HepG2 (cell line): ENCODE measurements around the gene PGR.

Experiments
- POLR2A ChIP-seq, 2 experiments: IDR thresholded peaks; 2 replicates each; pipeline ENCODE4 v1.6.1; 2011; ENCODE audit warnings: low read depth in 2 of 2, low read length in 2 of 2, mild to moderate bottlenecking in 1 of 2, moderate library complexity in 1 of 2; ENCODE audit not compliant: insufficient read depth in 1 of 2
- SMYD3 ChIP-seq: sonication (generic); formaldehyde crosslinking; IDR thresholded peaks from 2 replicates; pipeline ENCODE4 v1.8.1; 2023; ENCODE audit warnings: mild to moderate bottlenecking, missing genetic modification reagents
- SSRP1 ChIP-seq: IDR thresholded peaks from 2 replicates; pipeline ENCODE4 v1.6.1; 2016; ENCODE audit warnings: control low read depth
- ZSCAN29 ChIP-seq: sonication (generic); formaldehyde crosslinking; conservative IDR thresholded peaks from 2 replicates; pipeline ENCODE4 v1.4.0; 2020; ENCODE audit warnings: mild to moderate bottlenecking, missing genetic modification reagents

- TF ChIP-seq POLR2A (IDR thresholded peaks at IDR 0.05; ENCODE audit: insufficient read depth in 1 of 2, low read depth in 2 of 2, low read length in 2 of 2) = no peak
- TF ChIP-seq SSRP1 (CRISPR knock-in tag) = no peak
- no peak for TF ChIP-seq SMYD3
- no peak for TF ChIP-seq ZSCAN29
Observed at GRCh38 chr11:101113540-101113939, 16.1 kb downstream of the PGR start.
